ENCODE results near the gene INPP5E.

- TF ChIP-seq CTCF (IDR thresholded peaks at IDR 0.05), result no peak
- TF ChIP-seq POLR2A (IDR thresholded peaks at IDR 0.05), result no peak
Observed at GRCh38 chr9:136432591-136432990, 7.1 kb downstream of the INPP5E start.

Data from adrenal gland (tissue), 5 donors.